Ovary (tissue), 9 donors: ENCODE data around the gene ME2. TPM values are rescaled to one million over a fixed set of nuclear protein-coding genes. Genes with fewer than 3 reads are reported as not detected.

Source experiments
- DNase-seq, 5 donors: peaks; one replicate each; pipeline ENCODE4 v3.0.0-alpha.2; 2019 to 2020
- H3K27ac ChIP-seq, 2 donors: fragments of 200-600 bp; one replicate each; pipeline versions ENCODE4 v1.5.1 to v1.8.0; 2019 to 2022
- H3K27me3 ChIP-seq: fragments of 200-600 bp; one replicate; pipeline ENCODE4 v1.8.0; 2022
- H3K36me3 ChIP-seq: fragments of 200-600 bp; sonication (generic); one replicate; pipeline ENCODE4 v1.5.1; 2019
- H3K4me1 ChIP-seq: one replicate; pipeline ENCODE4 v1.8.1; 2013; ENCODE audit warnings: mild to moderate bottlenecking, moderate library complexity; ENCODE audit not compliant: insufficient read depth
- H3K4me3 ChIP-seq: fragments of 200-600 bp; sonication (generic); one replicate; pipeline ENCODE4 v1.5.1; 2017
- H3K9me3 ChIP-seq, 2 donors: fragments of 200-600 bp in 1 of 2; sonication (generic) in 1 of 2; one replicate each; pipeline versions ENCODE4 v1.5.1 to v1.8.1; 2013 to 2019; ENCODE audit warnings: mild to moderate bottlenecking in 1 of 2, moderate library complexity in 1 of 2
- EP300 ChIP-seq: sonication (generic); formaldehyde crosslinking; IDR thresholded peaks from one replicate; pipeline ENCODE4 v1.6.1; 2017; ENCODE audit warnings: antibody characterized with exemption
- POLR2A ChIP-seq: fragments of 450-650 bp; IDR thresholded peaks from one replicate; pipeline ENCODE4 v1.6.1; 2017; ENCODE audit warnings: antibody characterized with exemption, mild to moderate bottlenecking, moderate library complexity
- WGBS, 3 donors: extraction: QIAGEN DNeasy Blood & Tissue Kit in 1 of 3; methylation state at CpG; one replicate each; pipeline versions ENCODE4 v1.1.5 to v1.1.7; 2013 to 2017; 5-methylcytosine and 5-hydroxymethylcytosine counted together
- intact Hi-C, 4 donors: fragments of 100-400 bp; cut with DNase I; formaldehyde crosslinking; loops; one replicate each; pipeline versions ENCODE4 v1.11.0 to v1.15.1; 2022 to 2023
- polyA plus RNA-seq, 2 donors: library from polyadenylated mRNA; stranded (reverse); fragments of 200-250 nt in 1 of 2; fragments of 350-450 nt in 1 of 2; fragmentation: Illumina TruSeq in 1 of 2; extraction: RNeasy Lipid Tissue Mini Kit (QIAGEN cat#74804) in 1 of 2; gene quantifications; one replicate each; pipeline ENCODE4 v1.2.3, GENCODE V29; 2013 to 2014
- total RNA-seq, 7 donors: library from RNA; depleted of rRNA in 2 of 7; stranded (reverse); fragments of >200 nt in 2 of 7; fragmentation: NEBNext Ultra II Directional in 3 of 7; extraction: Animal tissue kit (Norgen Biotek cat#: 25700) in 3 of 7; gene quantifications; one replicate each; pipeline versions ENCODE4 v1.1.0 to v1.2.4, GENCODE V29; 2016 to 2023
- TF ChIP-seq, protein P1 (sequence below), 3 donors: fragments of 450-650 bp in 2 of 3; fragments of 200-600 bp in 1 of 3; IDR thresholded peaks; one replicate each; pipeline versions ENCODE4 v1.5.1 to v1.8.0; 2016 to 2022; ENCODE audit warnings: antibody characterized with exemption in 3 of 3, mild to moderate bottlenecking in 1 of 3
- donor health status: DM: no; HTN: no; CAD: no; lungs with moderate emphysema.
- donor health status: DM: no; HTN: no; CAD: no.
- donor health status: Bipolar disorder and iron deficiency.
- donor health status: DM: yes; HTN: yes; CAD: no.
- donor health status: DM: no; HTN: no; CAD: no.
- donor health status: DM: yes; HTN: yes; CAD: no.

Gene ME2
- total and polyA plus RNA-seq, 9 donors, result 15.6 to 66.2 (median 31.8) TPM

DNA sequence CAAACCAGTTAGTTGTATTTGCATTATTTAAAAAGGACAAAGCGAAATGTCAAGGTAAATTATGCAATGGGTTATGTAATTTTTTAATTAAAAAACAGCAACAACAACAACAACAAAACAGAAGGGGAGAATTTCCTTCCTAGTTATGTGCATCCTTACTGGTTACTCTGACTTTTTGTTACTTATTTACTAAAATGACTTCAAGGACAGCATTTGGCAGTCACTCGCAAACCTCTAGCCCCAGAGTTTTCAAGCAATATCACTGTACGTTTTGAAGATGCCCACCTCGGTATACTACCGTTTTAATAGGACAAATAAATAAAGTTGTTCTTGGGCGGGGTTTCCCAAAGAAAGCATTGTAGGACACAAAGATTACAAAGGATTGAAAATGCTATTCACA lies 34.4 kb upstream of the ME2 start:
- TF ChIP-seq EP300 (no peak), POLR2A (no peak)
- TF ChIP-seq, protein P1, sequence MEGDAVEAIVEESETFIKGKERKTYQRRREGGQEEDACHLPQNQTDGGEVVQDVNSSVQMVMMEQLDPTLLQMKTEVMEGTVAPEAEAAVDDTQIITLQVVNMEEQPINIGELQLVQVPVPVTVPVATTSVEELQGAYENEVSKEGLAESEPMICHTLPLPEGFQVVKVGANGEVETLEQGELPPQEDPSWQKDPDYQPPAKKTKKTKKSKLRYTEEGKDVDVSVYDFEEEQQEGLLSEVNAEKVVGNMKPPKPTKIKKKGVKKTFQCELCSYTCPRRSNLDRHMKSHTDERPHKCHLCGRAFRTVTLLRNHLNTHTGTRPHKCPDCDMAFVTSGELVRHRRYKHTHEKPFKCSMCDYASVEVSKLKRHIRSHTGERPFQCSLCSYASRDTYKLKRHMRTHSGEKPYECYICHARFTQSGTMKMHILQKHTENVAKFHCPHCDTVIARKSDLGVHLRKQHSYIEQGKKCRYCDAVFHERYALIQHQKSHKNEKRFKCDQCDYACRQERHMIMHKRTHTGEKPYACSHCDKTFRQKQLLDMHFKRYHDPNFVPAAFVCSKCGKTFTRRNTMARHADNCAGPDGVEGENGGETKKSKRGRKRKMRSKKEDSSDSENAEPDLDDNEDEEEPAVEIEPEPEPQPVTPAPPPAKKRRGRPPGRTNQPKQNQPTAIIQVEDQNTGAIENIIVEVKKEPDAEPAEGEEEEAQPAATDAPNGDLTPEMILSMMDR (IDR thresholded peaks at IDR 0.05), result no peak
- Histone ChIP-seq H3K9me3 (no peaks in the 10 kb centered on the region), H3K27ac (no peak overlapping the region), H3K4me1 (no peaks in the 10 kb centered on the region), H3K27me3 (no peaks in the 10 kb centered on the region), H3K36me3 (no peaks in the 10 kb centered on the region), H3K4me3 (no peak overlapping the region)
- no peak for DNase-seq
- WGBS, 3 donors, result 20 to 40% (median 24%) methylated on average over 6 of the region's 6 CpGs
- intact Hi-C loops, result no loop called here

DNA sequence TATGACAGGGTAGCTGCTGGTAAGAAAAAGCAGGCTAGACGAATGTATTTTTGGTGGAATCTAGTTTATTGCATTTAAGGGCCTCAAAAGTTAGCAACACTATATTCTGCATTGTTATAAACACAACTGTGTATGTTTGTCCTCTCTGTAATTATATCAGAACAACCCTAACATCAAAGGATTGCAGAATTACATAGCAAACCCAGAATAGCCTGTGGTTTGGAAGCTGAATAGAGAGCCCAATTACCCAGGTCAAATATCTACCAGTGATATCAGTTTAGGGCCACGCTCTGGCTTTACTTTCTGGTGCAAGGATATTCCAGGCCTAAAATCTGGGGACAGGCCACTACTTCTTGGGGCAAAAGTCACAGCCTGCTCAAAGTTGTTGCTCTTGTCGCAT lies 34.0 kb upstream of the ME2 start:
- TF ChIP-seq EP300, result no peak
- no peak for TF ChIP-seq POLR2A
- TF ChIP-seq, protein P1 (IDR thresholded peaks at IDR 0.05), result no peak
- H3K4me3 ChIP-seq, result no peak overlapping the region
- no peaks in the 10 kb centered on the region for H3K4me1 ChIP-seq
- no peaks in the 10 kb centered on the region for H3K36me3 ChIP-seq
- no peaks in the 10 kb centered on the region for H3K27me3 ChIP-seq
- H3K9me3 ChIP-seq, result no peaks in the 10 kb centered on the region
- no peak overlapping the region for H3K27ac ChIP-seq
- intact Hi-C loops, result no loop called here
- WGBS, 3 donors, result 77 to 79% (median 78%) methylated on average over 3 of the region's 3 CpGs
- DNase-seq, result no peak

DNA sequence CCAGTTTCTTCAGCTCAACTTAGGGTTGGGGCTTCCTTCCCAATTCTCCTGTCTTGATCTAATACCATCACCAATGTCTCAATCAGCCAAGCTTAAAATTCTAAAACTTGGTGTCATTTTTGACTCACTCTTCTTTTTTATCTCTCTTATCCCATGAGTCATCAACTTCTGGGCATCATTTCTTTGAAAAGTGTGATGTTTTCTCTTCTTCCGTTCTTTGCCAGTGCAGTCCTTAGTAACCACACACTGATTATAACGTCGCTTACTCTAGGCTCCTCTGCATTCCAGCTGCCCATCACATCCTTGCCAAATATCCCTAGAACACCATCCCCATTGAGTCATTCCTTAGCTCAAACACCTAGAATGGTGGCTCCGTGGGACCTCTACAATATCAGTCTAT lies 31.7 kb upstream of the ME2 start:
- H3K27ac ChIP-seq, result no peak overlapping the region
- H3K27me3 ChIP-seq, result no peaks in the 10 kb centered on the region
- no peaks in the 10 kb centered on the region for H3K36me3 ChIP-seq
- no peak for DNase-seq
- TF ChIP-seq EP300, result no peak
- TF ChIP-seq, protein P1 (IDR thresholded peaks at IDR 0.05), result no peak
- H3K9me3 ChIP-seq, result no peaks in the 10 kb centered on the region
- intact Hi-C loops, result no loop called here
- H3K4me3 ChIP-seq, result no peak overlapping the region
- WGBS, 3 donors, result 71 to 79% (median 73%) methylated on average over 4 of the region's 4 CpGs
- no peaks in the 10 kb centered on the region for H3K4me1 ChIP-seq

DNA sequence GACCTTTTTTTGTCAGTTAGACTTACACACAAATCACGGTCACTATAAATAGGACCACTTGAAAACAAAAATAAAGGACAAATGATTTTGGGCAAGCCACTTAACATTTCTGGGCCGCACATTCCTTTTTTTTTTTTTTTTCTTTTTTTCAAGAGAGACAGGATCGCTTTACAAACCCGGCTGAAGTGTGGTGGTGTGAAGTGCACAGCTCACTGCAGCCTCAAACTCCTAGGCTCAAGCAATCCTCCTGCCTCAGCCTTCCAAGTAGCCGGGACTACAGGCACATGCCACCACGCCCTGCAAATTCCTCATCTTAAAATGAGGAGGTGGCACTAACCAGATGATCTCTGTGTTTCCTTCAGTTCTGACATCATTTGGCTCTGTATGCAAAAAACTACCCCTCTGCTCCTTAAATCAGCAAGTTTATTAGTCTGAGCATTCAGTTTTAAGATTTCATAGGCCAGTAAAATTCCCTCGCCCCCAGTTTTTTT lies 30.8 kb upstream of the ME2 start:
- intact Hi-C loops, result no loop called here
- Histone ChIP-seq H3K4me1 (no peaks in the 10 kb centered on the region), H3K36me3 (no peaks in the 10 kb centered on the region), H3K27me3 (no peaks in the 10 kb centered on the region), H3K4me3 (no peak overlapping the region), H3K27ac (no peak overlapping the region), H3K9me3 (no peaks in the 10 kb centered on the region)
- TF ChIP-seq POLR2A, result no peak
- no peak for TF ChIP-seq EP300
- TF ChIP-seq, protein P1 (IDR thresholded peaks at IDR 0.05), result no peak
- DNase-seq, result no peak
- WGBS, 3 donors, result 75 to 82% (median 80%) methylated on average over 7 of the region's 7 CpGs

DNA sequence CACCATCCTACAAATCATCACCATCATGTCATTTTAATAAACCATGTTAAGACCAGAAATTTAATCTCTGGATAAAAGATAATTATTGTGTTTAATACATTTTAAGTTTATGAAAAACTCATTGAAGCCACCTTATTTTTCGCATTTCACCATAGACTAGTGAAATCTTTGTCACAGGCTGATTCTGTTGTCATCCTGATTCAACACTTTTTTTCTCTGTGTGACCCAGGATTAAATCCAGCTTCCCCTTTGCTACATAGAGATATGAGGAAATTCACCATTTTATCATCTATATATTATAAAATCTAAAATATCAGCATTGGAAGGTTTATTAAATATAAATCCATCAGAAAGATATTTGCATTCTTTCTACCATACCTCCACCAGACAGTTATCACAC lies 29.9 kb upstream of the ME2 start:
- no peaks in the 10 kb centered on the region for H3K36me3 ChIP-seq
- no peaks in the 10 kb centered on the region for H3K27me3 ChIP-seq
- H3K27ac ChIP-seq, result no peak overlapping the region
- 92 to 94% (median 92%) methylated on average over 1 of the region's 1 CpG for WGBS, 3 donors
- intact Hi-C loops, result no loop called here
- no peaks in the 10 kb centered on the region for H3K4me1 ChIP-seq
- no peak for DNase-seq
- H3K9me3 ChIP-seq, result no peaks in the 10 kb centered on the region
- TF ChIP-seq POLR2A (no peak), EP300 (no peak)
- TF ChIP-seq, protein P1 (IDR thresholded peaks at IDR 0.05), result no peak
- no peak overlapping the region for H3K4me3 ChIP-seq
